HG03520 (cell line): ENCODE measurements around the gene ARHGAP33.

Experiments used
- ATAC-seq: cut with Tn5 transposase; IDR thresholded peaks from one replicate; pipeline ENCODE4 v1.9.1; 2021; ENCODE audit warnings: mild to moderate bottlenecking, moderate library complexity; ENCODE audit not compliant: unreplicated experiment

Gene ARHGAP33, protein sequence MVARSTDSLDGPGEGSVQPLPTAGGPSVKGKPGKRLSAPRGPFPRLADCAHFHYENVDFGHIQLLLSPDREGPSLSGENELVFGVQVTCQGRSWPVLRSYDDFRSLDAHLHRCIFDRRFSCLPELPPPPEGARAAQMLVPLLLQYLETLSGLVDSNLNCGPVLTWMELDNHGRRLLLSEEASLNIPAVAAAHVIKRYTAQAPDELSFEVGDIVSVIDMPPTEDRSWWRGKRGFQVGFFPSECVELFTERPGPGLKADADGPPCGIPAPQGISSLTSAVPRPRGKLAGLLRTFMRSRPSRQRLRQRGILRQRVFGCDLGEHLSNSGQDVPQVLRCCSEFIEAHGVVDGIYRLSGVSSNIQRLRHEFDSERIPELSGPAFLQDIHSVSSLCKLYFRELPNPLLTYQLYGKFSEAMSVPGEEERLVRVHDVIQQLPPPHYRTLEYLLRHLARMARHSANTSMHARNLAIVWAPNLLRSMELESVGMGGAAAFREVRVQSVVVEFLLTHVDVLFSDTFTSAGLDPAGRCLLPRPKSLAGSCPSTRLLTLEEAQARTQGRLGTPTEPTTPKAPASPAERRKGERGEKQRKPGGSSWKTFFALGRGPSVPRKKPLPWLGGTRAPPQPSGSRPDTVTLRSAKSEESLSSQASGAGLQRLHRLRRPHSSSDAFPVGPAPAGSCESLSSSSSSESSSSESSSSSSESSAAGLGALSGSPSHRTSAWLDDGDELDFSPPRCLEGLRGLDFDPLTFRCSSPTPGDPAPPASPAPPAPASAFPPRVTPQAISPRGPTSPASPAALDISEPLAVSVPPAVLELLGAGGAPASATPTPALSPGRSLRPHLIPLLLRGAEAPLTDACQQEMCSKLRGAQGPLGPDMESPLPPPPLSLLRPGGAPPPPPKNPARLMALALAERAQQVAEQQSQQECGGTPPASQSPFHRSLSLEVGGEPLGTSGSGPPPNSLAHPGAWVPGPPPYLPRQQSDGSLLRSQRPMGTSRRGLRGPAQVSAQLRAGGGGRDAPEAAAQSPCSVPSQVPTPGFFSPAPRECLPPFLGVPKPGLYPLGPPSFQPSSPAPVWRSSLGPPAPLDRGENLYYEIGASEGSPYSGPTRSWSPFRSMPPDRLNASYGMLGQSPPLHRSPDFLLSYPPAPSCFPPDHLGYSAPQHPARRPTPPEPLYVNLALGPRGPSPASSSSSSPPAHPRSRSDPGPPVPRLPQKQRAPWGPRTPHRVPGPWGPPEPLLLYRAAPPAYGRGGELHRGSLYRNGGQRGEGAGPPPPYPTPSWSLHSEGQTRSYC

GRCh38 chr19:35775298-35776101 lies at the start of gene ARHGAP33:
Gene ARHGAP33, plus strand, starts transcription at chr19:35775564. Its CDS starts 95 bp downstream, at chr19:35775659.
- peak; percentile 92 for ATAC-seq

DNA sequence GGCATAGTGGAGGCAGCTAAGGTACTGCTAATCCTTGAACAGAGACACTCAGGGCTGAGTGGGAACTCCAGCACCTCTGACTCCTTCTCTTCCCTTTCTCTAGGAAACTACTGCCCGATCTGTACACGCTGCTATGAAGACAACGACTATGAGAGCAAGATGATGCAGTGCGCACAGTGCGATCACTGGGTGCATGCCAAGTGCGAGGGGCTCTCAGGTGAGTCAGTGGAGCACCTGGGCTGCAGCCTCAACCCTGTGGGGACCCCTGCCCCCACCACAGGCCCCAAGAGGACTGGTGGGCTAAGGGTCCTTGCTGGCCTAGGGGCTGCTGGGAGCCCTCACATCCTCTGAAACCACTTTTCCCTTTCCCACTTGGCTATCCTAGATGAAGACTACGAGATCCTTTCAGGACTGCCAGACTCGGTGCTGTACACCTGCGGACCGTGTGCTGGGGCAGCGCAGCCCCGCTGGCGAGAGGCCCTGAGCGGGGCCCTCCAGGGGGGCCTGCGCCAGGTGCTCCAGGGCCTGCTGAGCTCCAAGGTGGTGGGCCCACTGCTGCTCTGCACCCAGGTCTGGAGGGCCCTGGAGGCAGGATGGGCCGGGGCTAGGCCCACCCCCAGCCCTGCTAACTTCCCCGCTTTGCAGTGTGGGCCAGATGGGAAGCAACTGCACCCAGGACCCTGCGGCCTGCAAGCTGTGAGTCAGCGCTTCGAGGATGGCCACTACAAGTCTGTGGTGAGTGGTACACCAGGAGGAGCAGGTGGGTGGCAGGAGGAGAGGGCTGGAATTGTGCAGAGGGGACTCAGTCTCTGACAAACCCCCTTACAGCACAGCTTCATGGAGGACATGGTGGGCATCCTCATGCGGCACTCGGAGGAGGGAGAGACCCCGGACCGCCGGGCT lies 48.1 kb upstream of the ARHGAP33 start:
- ATAC-seq = no peak

DNA sequence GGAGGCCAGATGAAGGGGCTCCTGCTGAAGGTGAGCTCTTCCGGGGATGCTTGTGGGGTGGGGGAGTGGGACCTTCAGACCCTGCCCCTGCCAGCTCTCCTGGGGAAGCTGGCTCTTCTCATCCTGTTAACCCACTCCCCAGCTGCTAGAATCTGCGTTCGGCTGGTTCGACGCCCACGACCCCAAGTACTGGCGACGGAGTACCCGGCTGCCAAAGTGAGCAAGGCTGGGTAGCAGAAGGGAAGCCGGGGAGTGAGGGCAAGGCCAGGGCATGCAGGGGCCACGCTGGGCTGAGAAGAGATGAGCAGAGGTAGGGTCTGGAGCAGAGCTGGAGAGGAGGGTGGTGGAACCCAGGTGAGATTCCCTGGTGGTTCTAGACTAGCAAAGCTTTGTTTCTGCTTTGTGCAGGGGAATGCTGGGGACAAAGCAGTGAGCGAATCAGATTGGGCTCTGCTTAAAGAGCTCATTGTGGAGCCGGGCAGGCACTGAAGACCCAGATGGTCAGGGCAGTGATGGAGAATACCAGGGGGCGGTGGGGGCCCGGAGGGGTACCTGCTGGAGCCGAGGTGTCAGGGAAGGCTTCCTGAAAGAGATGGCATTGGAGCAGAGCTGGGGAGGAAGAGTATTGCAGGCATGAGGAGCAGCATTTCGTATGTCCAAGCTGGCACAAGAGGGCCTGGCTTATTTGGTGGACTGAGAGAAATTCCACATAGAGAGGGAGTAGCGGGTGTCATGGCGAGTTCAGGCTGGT lies 47.2 kb upstream of the ARHGAP33 start:
- no peak for ATAC-seq

- no peak for ATAC-seq
Observed at GRCh38 chr19:35729021-35729420, 46.3 kb upstream of the ARHGAP33 start.

DNA sequence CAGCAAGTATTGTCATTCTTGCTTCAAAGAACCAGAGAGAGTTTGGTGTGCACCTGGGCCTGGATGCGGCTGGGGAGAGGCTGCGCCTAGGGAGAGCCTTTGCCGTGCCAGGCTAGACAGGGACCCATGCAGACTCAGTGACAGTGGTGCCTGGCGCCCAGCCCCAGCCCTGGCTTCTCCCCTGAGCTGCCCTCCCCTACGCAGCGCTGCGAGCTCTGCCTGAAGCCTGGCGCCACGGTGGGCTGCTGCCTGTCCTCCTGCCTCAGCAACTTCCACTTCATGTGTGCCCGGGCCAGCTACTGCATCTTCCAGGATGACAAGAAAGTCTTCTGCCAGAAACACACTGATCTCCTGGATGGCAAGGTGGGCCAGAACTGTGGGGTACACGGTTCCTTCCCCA lies 45.6 kb upstream of the ARHGAP33 start:
- ATAC-seq = no peak

DNA sequence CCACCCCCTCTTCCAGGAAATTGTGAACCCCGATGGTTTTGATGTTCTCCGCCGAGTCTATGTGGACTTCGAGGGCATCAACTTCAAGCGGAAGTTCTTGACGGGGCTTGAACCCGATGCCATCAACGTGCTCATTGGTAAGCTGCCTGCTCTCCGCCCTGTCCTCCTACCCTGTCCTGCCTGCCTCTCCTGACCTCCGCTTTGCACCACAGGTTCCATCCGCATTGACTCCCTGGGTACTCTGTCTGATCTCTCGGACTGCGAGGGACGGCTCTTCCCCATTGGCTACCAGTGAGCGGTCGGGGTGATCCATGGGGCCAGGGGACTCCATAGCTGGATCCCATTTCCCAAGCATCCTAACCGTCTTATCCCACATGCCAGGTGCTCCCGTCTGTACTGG lies 45.0 kb upstream of the ARHGAP33 start:
- ATAC-seq = no peak

DNA sequence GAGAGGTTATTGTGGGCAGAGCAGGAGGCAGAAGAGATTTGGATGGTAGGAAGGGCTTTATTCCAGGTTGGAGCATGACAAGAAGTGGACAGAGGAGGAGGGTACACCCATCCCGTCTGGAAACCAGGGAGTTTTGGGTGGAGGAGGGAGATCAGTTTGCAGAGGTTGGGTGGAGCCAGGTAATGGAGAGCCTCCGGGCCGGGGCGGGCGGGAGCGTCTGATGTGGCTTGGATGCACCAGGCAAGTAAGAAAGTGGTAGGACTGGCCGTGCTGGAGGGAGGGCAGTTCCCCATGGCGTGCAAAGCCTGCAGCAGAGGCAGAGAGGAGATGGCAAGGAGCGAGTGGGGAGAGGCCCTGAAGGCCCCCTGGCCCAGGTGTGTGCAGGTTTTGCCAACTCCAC lies 44.0 kb upstream of the ARHGAP33 start:
- ATAC-seq = no peak

DNA sequence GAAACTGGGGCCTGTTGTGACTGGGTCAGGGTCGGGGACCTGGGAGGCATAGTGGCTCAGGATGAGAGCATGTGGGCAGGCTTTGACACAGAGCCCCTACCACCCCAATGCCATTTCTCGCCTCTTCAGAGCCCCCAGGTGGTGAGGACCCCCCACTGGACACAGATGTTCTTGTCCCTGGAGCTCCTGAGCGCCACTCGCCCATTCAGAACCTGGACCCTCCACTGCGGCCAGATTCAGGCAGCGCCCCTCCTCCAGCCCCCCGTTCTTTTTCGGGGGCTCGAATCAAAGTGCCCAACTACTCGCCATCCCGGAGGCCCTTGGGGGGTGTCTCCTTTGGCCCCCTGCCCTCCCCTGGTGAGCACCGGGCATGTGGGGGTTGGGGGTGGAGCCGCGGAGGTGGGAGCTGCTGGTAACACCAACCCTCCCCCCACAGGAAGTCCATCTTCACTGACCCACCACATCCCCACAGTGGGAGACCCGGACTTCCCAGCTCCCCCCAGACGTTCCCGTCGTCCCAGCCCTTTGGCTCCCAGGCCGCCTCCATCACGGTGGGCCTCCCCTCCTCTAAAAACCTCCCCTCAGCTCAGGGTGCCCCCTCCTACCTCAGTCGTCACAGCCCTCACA lies 43.5 kb upstream of the ARHGAP33 start:
- ATAC-seq = no peak

DNA sequence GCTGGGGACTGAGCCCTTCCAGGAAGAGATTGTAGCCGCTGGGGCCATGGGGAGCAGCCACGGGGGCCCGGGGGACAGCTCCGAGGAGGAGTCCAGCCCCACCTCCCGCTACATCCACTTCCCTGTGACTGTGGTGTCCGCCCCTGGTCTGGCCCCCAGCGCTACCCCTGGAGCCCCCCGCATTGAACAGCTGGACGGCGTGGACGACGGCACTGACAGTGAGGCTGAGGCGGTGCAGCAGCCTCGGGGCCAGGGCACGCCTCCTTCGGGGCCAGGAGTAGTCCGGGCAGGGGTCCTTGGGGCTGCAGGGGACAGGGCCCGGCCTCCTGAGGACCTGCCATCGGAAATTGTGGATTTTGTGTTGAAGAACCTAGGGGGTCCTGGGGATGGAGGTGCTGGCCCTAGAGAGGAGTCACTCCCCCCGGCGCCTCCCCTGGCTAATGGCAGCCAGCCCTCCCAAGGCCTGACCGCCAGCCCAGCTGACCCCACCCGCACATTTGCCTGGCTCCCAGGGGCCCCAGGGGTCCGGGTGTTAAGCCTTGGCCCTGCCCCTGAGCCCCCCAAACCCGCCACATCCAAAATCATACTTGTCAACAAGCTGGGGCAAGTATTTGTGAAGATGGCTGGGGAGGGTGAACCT lies 42.7 kb upstream of the ARHGAP33 start:
- no peak for ATAC-seq

DNA sequence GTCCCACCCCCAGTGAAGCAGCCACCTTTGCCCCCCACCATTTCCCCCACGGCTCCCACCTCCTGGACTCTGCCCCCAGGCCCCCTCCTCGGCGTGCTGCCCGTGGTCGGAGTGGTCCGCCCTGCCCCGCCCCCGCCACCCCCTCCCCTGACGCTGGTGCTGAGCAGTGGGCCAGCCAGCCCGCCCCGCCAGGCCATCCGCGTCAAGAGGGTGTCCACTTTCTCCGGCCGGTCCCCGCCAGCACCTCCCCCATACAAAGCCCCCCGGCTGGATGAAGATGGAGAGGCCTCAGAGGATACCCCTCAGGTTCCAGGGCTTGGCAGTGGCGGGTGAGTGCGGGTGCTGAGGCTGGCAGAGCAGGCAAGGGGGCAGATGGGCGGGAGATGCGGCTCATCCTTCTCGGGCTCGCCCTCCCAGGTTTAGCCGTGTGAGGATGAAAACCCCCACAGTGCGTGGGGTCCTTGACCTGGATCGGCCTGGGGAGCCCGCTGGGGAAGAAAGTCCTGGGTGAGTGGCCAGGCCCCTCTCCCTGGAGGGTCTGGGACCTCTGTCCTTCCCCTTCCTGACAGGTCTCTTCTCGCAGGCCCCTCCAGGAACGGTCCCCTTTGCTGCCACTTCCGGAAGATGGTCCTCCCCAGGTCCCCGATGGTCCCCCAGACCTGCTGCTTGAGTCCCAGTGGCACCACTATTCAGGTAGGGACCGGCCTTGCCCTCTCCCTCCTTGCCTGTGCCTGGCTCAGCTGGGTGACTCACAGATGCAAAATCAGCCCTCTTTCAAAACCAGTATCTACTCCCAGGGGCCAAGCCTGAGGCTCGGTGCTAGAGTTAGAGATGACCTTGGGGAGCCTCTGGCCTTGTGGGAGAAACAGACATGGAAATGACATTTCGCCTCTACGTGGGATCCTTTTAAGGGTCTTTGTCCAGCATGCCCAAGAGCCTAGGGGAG lies 41.9 kb upstream of the ARHGAP33 start:
- no peak for ATAC-seq

DNA sequence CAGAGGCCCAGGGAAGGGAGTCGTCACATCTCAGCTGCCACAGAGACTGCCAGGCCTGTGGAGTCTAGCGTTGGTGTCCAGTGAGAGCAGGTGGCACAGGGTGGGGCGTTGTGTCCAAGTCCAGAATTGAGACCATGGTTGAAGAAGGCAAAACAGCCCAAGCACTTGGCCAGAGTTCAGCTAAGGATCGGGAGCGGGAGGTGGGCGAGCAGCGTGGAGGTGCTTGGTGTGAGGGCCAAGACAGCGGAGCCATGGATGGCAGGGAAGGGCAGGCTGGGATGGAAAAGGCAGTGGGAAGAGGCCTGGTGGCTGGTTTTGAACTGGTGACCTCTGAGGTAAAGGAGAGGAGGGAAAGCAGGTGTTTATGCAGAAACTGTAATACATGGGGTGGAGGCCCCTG lies 41.1 kb upstream of the ARHGAP33 start:
- ATAC-seq = no peak

DNA sequence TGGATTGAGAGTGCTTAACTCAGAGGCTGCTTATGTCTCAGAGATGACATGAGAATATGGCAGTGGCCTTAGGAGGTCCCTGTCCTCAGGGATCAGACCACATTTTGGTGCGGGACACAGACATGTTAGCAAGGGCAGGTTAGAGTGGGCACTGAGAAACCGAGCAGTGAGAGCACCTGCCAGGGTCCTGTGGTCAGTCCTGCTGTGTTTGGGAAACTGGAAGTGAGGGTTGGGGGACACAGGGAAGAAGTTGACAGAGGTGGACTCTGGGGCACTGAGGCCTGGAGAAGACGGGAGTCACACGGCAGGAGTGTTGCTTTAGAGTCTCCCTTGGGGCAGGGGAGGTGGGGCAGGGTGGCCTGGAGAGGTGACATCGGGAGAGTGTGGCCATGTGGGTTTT lies 40.5 kb upstream of the ARHGAP33 start:
- no peak for ATAC-seq

GRCh38 chr19:35736913-35737886 lies 38.2 kb upstream of the ARHGAP33 start:
- ATAC-seq = no peak

- no peak for ATAC-seq
Observed at GRCh38 chr19:35738021-35738886, 37.1 kb upstream of the ARHGAP33 start.

GRCh38 chr19:35738887-35739229 lies 36.5 kb upstream of the ARHGAP33 start:
- no peak for ATAC-seq
